CD14-positive monocyte (primary cell): ENCODE measurements around the gene RANBP17. TPM values are rescaled to one million over a fixed set of nuclear protein-coding genes. Genes with fewer than 3 reads are reported as not detected.

ENCODE experiments used
- DNase-seq, 3 donors: peaks; one replicate each; pipeline ENCODE4 v3.0.0-alpha.2; 2011 to 2022
- H2AFZ ChIP-seq: 2 replicates; pipeline ENCODE4 v1.6.0; 2012; ENCODE audit warnings: mild to moderate bottlenecking, low read depth, low read length, inconsistent platforms; ENCODE audit not compliant: insufficient read depth, poor library complexity, severe bottlenecking
- H3K27ac ChIP-seq, 2 donors: 1 replicate in 1 of 2; 2 replicates in 1 of 2; pipeline ENCODE4 v1.5.1; 2012 to 2013; ENCODE audit warnings: low read length in 2 of 2, control low read depth in 1 of 2, inconsistent platforms in 1 of 2, low read depth in 1 of 2, mild to moderate bottlenecking in 1 of 2
- H3K27me3 ChIP-seq, 2 donors: one replicate each; pipeline versions ENCODE4 v1.6.0 to v1.6.1; 2011 to 2013; ENCODE audit warnings: low read length in 2 of 2; ENCODE audit not compliant: control insufficient read depth in 2 of 2, insufficient read depth in 2 of 2
- H3K36me3 ChIP-seq, 2 donors: replicated peaks in 1 of 2; 1 replicate in 1 of 2; 2 replicates in 1 of 2; pipeline versions ENCODE4 v1.5.1 to v1.6.1; 2012 to 2013; ENCODE audit warnings: low read length in 2 of 2, control low read depth in 1 of 2, inconsistent platforms in 1 of 2, mild to moderate bottlenecking in 1 of 2; ENCODE audit not compliant: insufficient read depth in 2 of 2, control insufficient read depth in 1 of 2
- H3K4me1 ChIP-seq, 2 donors: 1 replicate in 1 of 2; 2 replicates in 1 of 2; pipeline versions ENCODE4 v1.5.1 to v1.6.1; 2012 to 2013; ENCODE audit warnings: low read length in 2 of 2, control low read depth in 1 of 2, inconsistent platforms in 1 of 2, mild to moderate bottlenecking in 1 of 2, moderate library complexity in 1 of 2; ENCODE audit not compliant: insufficient read depth in 2 of 2, control insufficient read depth in 1 of 2
- H3K4me2 ChIP-seq: replicated peaks from 2 replicates; pipeline ENCODE3; 2012; ENCODE audit warnings: low read length, moderate library complexity, mild to moderate bottlenecking; ENCODE audit not compliant: poor library complexity, severe bottlenecking; ENCODE audit errors: extremely low read depth
- H3K4me3 ChIP-seq, 3 experiments: fragments of 200-600 bp in 1 of 3; sonication (generic) in 1 of 3; replicated peaks in 1 of 3; 1 replicate in 2 of 3; 2 replicates in 1 of 3; pipeline ENCODE4 v1.5.1; 2011 to 2013; ENCODE audit warnings: low read length in 3 of 3, mild to moderate bottlenecking in 3 of 3, control low read depth in 2 of 3, low read depth in 2 of 3, inconsistent platforms in 1 of 3, moderate library complexity in 1 of 3
- H3K79me2 ChIP-seq: 2 replicates; pipeline ENCODE4 v1.6.0; 2012; ENCODE audit warnings: mild to moderate bottlenecking, control low read depth, inconsistent platforms, low read length, moderate library complexity; ENCODE audit not compliant: insufficient read depth
- H3K9ac ChIP-seq: 2 replicates; pipeline ENCODE4 v1.6.0; 2017; ENCODE audit warnings: low read length, mild to moderate bottlenecking; ENCODE audit not compliant: insufficient read depth, poor library complexity, severe bottlenecking
- H3K9me3 ChIP-seq, 2 donors: replicated peaks in 1 of 2; 1 replicate in 1 of 2; 2 replicates in 1 of 2; pipeline versions ENCODE4 v1.5.1 to v1.6.1; 2012 to 2013; ENCODE audit warnings: low read length in 2 of 2, control low read depth in 1 of 2; ENCODE audit not compliant: control insufficient read depth in 1 of 2, insufficient read depth in 1 of 2
- H4K20me1 ChIP-seq: 2 replicates; pipeline ENCODE4 v1.6.0; 2012; ENCODE audit warnings: mild to moderate bottlenecking, low read length, control low read depth, moderate library complexity; ENCODE audit not compliant: insufficient read depth
- H3K27ac Mint-ChIP-seq, 7 donors: one replicate each; pipeline ENCODE4 v1.8.0; 2020; ENCODE audit warnings: mild to moderate bottlenecking in 7 of 7, mixed read lengths in 7 of 7, moderate library complexity in 6 of 7, inconsistent platforms in 2 of 7
- H3K27me3 Mint-ChIP-seq, 3 donors: one replicate each; pipeline ENCODE4 v1.8.0; 2021 to 2022; ENCODE audit warnings: low read depth in 3 of 3, mild to moderate bottlenecking in 3 of 3, mixed read lengths in 3 of 3, moderate library complexity in 3 of 3, inconsistent platforms in 1 of 3
- H3K36me3 Mint-ChIP-seq, 2 donors: one replicate each; pipeline ENCODE4 v1.8.0; 2020; ENCODE audit warnings: mixed read lengths in 2 of 2, inconsistent platforms in 1 of 2, mild to moderate bottlenecking in 1 of 2
- H3K4me1 Mint-ChIP-seq: one replicate; pipeline ENCODE4 v1.8.0; 2020; ENCODE audit warnings: mild to moderate bottlenecking, mixed read lengths
- H3K4me3 Mint-ChIP-seq, 2 donors: one replicate each; pipeline ENCODE4 v1.8.0; 2020; ENCODE audit warnings: mild to moderate bottlenecking in 2 of 2, mixed read lengths in 2 of 2, moderate library complexity in 1 of 2
- H3K9me3 Mint-ChIP-seq, 7 donors: one replicate each; pipeline ENCODE4 v1.8.0; 2020 to 2022; ENCODE audit warnings: mixed read lengths in 7 of 7, mild to moderate bottlenecking in 6 of 7, moderate library complexity in 6 of 7, inconsistent platforms in 2 of 7
- WGBS: methylation state at CpG from one replicate; pipeline ENCODE4 v1.1.5; 2013; ENCODE audit warnings: missing lambda C conversion rate; ENCODE audit not compliant: insufficient coverage; 5-methylcytosine and 5-hydroxymethylcytosine counted together
- intact Hi-C, 2 donors: fragments of 100-400 bp; cut with micrococcal nuclease; formaldehyde crosslinking; loops; one replicate each; pipeline versions ENCODE4 v1.15.0 to v1.15.1; 2023
- polyA plus RNA-seq, 3 donors: library from polyadenylated mRNA; depleted of rRNA in 1 of 3; unstranded in 2 of 3; stranded (reverse) in 1 of 3; fragments of 300-500 nt in 2 of 3; fragments of >200 nt in 1 of 3; fragmentation: Illumina TruSeq in 2 of 3; gene quantifications; 1 replicate in 2 of 3; 2 replicates in 1 of 3; pipeline ENCODE4 v1.2.3, GENCODE V29; 2012 to 2021
- TF ChIP-seq, protein P1 (sequence below): fragments of 200-600 bp; IDR thresholded peaks from one replicate; pipeline ENCODE4 v1.8.0; 2022; ENCODE audit warnings: antibody characterized with exemption, mild to moderate bottlenecking

Gene RANBP17
- polyA plus RNA-seq, 3 donors, result 0.07 to 0.13 TPM; not detected in 1

DNA sequence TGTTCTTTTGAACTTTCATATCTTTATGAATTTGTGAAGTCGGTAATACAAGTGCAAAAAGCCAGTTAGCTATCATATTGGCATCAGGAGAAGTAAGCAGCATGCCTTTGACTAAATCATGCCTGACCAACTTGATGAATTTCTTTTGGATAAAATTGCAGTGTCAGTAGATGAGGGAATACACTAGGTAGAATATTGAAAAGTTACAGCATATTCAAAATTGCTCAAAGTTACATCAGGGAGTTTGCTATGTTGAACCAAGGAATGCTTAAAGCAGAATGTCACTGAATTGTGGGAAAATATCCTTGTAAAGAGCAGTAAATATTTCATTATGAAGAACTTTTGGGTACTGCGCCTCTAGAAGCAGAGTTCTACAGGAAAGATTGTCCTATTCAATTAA, 360.1 kb downstream of the RANBP17 start:
- Histone ChIP-seq H3K79me2 (no peaks in the 10 kb centered on the region), H3K9me3 (no peaks in the 10 kb centered on the region), H4K20me1 (no peaks in the 10 kb centered on the region), H3K4me1 (no peaks in the 10 kb centered on the region), H3K27ac (no peak overlapping the region), H3K4me2 (no peak overlapping the region), H3K36me3 (no peaks in the 10 kb centered on the region), H2AFZ (no peak overlapping the region), H3K9ac (no peak overlapping the region), H3K27me3 (no peaks in the 10 kb centered on the region), H3K4me3 (no peak overlapping the region)
- TF ChIP-seq, protein P1, sequence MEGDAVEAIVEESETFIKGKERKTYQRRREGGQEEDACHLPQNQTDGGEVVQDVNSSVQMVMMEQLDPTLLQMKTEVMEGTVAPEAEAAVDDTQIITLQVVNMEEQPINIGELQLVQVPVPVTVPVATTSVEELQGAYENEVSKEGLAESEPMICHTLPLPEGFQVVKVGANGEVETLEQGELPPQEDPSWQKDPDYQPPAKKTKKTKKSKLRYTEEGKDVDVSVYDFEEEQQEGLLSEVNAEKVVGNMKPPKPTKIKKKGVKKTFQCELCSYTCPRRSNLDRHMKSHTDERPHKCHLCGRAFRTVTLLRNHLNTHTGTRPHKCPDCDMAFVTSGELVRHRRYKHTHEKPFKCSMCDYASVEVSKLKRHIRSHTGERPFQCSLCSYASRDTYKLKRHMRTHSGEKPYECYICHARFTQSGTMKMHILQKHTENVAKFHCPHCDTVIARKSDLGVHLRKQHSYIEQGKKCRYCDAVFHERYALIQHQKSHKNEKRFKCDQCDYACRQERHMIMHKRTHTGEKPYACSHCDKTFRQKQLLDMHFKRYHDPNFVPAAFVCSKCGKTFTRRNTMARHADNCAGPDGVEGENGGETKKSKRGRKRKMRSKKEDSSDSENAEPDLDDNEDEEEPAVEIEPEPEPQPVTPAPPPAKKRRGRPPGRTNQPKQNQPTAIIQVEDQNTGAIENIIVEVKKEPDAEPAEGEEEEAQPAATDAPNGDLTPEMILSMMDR, result no peak
- Mint-ChIP-seq H3K27me3 (peaks cover 0 to 4% (median 0%) of the 10 kb centered on the region in 3 donors), H3K9me3 (no peaks in the 10 kb centered on the region), H3K27ac (no peak overlapping the region), H3K36me3 (no peaks in the 10 kb centered on the region), H3K4me1 (peaks cover 2% of the 10 kb centered on the region), H3K4me3 (no peak overlapping the region)
- intact Hi-C loops, result no loop called here
- WGBS, result 90% methylated on average over 1 of the region's 2 CpGs
- DNase-seq, result no peak

DNA sequence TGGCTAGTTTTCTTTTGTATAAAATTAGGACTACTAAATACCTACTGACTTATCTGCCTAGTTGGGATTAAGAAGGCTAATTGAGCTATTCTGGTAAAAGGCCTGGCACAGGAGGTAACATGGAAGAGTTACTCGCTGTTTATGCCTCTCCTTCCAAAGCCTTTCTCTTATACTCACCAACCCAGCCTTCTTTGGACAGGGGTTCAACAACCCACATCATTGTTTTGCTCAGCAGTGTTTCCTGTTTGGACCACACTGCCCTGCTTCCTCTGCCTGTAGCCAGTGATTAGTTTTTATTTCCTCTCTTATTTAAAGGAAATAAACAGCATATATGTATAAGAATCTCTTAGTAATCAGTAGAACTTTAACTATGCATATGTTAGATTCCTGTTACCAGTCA, 362.1 kb downstream of the RANBP17 start:
- Histone ChIP-seq H3K79me2 (no peaks in the 10 kb centered on the region), H3K9me3 (no peaks in the 10 kb centered on the region), H3K4me2 (no peak overlapping the region), H3K36me3 (no peaks in the 10 kb centered on the region), H3K9ac (no peak overlapping the region), H2AFZ (no peak overlapping the region), H4K20me1 (no peaks in the 10 kb centered on the region), H3K4me3 (no peak overlapping the region), H3K27me3 (no peaks in the 10 kb centered on the region), H3K27ac (no peak overlapping the region), H3K4me1 (no peaks in the 10 kb centered on the region)
- DNase-seq, result no peak
- Mint-ChIP-seq H3K27ac (no peak overlapping the region), H3K27me3 (no peaks in the 10 kb centered on the region), H3K9me3 (no peaks in the 10 kb centered on the region), H3K4me3 (no peak overlapping the region), H3K4me1 (peaks cover 2% of the 10 kb centered on the region), H3K36me3 (no peaks in the 10 kb centered on the region)
- TF ChIP-seq, protein P1, result no peak
- intact Hi-C loops, result no loop called here
- WGBS, result no CpG with 5 or more reads among the region's 1 CpG
